ENCODE data around the gene PLAAT1. TPM values are rescaled to one million over a fixed set of nuclear protein-coding genes. Genes with fewer than 3 reads are reported as not detected.

PLAAT1 gene
- total and polyA plus RNA-seq, 8 donors: 0.20 to 0.94 (median 0.55) TPM; not detected in 3

DNA sequence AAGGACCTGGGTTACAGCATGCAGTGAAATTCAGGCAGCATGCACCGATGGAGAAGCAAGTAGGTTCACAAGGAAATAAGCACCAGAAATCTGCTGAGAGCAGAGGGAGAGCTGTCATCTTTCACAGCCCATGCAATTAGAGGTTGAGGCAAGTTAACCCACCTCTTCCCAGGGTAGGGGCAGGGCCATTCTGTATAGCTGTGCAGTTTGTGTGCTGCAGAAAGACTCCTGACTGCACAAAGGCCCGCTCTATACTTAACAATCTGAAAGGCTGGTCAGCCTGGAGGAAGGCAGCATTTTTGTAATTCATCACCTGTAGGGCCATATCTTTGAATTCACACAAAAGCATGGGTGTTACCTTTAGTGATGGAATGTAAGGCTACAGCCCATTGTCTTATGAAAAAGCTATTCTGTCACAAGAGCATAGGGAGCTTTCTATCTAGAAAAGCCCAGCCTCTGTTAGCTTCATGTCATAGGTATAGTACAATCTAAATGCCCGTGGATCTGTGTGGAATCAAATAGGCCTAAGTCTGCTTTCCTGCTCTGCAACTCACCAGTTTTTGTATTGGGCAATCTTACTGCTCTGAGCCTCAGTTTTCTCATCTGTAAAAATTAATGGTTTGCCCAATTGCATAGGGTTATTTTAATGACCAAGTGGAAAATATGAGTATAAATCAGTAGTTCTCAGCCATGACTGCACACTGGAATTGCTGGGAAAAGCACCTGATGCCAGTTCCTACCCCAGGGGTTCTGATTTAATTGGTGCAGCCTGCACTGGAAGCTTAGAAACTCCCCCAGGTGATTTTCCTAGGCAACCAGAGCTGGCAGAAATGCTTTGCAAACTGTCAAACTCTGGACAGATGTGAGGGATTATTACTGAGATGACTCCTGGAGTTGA is 72.3 kb downstream of the PLAAT1 start:
- Histone ChIP-seq H3K27ac (no peak overlapping the region), H3K9me3 (no peaks in the 10 kb centered on the region), H3K27me3 (no peaks in the 10 kb centered on the region), H3K36me3 (no peaks in the 10 kb centered on the region), H3K4me1 (no peaks in the 10 kb centered on the region), H3K4me3 (no peak overlapping the region)
- no peak for DNase-seq
- TF ChIP-seq, protein P1, sequence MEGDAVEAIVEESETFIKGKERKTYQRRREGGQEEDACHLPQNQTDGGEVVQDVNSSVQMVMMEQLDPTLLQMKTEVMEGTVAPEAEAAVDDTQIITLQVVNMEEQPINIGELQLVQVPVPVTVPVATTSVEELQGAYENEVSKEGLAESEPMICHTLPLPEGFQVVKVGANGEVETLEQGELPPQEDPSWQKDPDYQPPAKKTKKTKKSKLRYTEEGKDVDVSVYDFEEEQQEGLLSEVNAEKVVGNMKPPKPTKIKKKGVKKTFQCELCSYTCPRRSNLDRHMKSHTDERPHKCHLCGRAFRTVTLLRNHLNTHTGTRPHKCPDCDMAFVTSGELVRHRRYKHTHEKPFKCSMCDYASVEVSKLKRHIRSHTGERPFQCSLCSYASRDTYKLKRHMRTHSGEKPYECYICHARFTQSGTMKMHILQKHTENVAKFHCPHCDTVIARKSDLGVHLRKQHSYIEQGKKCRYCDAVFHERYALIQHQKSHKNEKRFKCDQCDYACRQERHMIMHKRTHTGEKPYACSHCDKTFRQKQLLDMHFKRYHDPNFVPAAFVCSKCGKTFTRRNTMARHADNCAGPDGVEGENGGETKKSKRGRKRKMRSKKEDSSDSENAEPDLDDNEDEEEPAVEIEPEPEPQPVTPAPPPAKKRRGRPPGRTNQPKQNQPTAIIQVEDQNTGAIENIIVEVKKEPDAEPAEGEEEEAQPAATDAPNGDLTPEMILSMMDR (IDR thresholded peaks at IDR 0.05): no peak
- WGBS, 2 donors: 74 to 81% methylated on average over 3 of the region's 3 CpGs
- ATAC-seq: no peak
- intact Hi-C loops (cut with DNase I): no loop called here
- no peak for FAIRE-seq

DNA sequence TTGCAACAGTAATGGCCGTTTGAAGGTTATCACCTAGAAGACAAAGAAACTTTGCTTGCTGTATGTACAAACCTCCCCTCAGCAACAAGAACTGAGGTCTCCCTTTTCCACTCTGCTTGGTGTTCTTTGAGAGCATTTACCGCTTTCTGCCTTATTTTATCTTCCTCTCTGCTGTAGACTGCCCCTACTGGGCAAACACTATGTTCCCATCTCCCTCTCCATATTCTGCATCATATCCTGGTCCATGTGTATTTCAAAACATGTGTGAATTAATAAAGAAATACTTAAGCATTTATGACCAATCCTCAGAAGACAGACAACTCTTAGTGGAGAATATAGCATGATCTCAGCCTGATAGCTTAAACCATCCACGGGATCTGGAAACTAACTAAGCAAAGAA is 73.1 kb downstream of the PLAAT1 start:
- DNase-seq (no peak), ATAC-seq (no peak), FAIRE-seq (no peak)
- 72 to 73% methylated on average over 3 of the region's 3 CpGs for WGBS, 2 donors
- Histone ChIP-seq H3K9me3 (no peaks in the 10 kb centered on the region), H3K4me3 (no peak overlapping the region), H3K27ac (no peak overlapping the region), H3K27me3 (no peaks in the 10 kb centered on the region), H3K36me3 (no peaks in the 10 kb centered on the region), H3K4me1 (no peaks in the 10 kb centered on the region)
- TF ChIP-seq, protein P1 (IDR thresholded peaks at IDR 0.05): no peak
- intact Hi-C loops (cut with DNase I): no loop called here

DNA sequence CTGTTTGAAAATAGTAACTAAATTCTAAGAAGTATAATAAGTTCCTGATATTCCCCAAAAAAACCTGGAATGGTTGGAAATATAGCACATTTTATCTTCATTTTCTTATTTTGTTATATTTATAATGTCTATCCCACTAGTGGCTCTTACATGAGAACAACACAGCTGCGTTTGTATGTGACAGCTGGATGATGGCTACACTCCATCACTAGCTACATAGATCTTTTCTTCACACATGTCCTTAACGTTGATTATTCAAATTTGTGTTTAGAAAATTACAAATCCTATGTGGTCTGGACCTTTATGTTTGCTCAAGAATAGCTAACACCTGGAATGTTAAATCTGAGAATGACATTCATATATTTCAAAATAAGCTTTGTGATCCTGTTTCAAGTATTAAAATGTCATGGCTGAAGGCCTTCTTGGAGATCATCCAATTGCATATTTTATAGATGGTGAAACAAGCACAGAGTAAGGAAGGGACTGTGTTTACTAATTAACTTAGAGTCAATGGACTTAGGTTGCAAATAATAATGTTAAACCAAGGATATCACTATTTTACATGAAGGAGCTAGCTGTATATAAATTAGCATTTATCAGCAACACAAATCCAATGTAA is 76.8 kb downstream of the PLAAT1 start:
- H3K4me3 ChIP-seq: no peak overlapping the region
- FAIRE-seq: no peak
- no peak for DNase-seq
- H3K4me1 ChIP-seq: no peaks in the 10 kb centered on the region
- intact Hi-C loops (cut with DNase I): no loop called here
- H3K36me3 ChIP-seq: no peaks in the 10 kb centered on the region
- H3K9me3 ChIP-seq: no peaks in the 10 kb centered on the region
- TF ChIP-seq, protein P1 (IDR thresholded peaks at IDR 0.05): no peak
- 43 to 60% methylated on average over 2 of the region's 2 CpGs for WGBS, 2 donors
- ATAC-seq: no peak
- H3K27ac ChIP-seq: no peak overlapping the region
- no peaks in the 10 kb centered on the region for H3K27me3 ChIP-seq

Other genes with a start within 250 kb of the PLAAT1 start
- gene ATP13A5, start 137.5 kb downstream of the PLAAT1 start, total RNA-seq: under 1 TPM; 0.08 to 0.16 (median 0.14) TPM
- gene ATP13A5, start 137.5 kb downstream of the PLAAT1 start, polyA plus RNA-seq: under 1 TPM; 0.11 to 0.38 TPM

Measured in pancreas (tissue), 10 donors.